Astrocyte (in vitro differentiated cells and primary cell): ENCODE data around the gene COPB1.

ENCODE experiments used
- CTCF ChIP-seq: IDR thresholded peaks from 2 replicates; pipeline ENCODE4 v1.5.1; 2011; ENCODE audit warnings: low read depth, mild to moderate bottlenecking, inconsistent platforms, low read length, moderate library complexity; ENCODE audit not compliant: insufficient read depth
- EZH2 ChIP-seq: IDR thresholded peaks from 2 replicates; pipeline ENCODE4 v1.6.1; 2012; ENCODE audit warnings: mild to moderate bottlenecking, low read length, inconsistent platforms; ENCODE audit not compliant: insufficient read depth

- TF ChIP-seq CTCF = no peak
- no peak for TF ChIP-seq EZH2
These were observed 42.7 kb upstream of the COPB1 start for GRCh38 chr11:14542324-14542723.
